Measurements from ENCODE around the gene MAGEB4.
"Not testable (repeated sequence)": the region's sequence is repeated elsewhere in the genome, so short reads cannot be mapped to it uniquely, and the experiment has no call there.

MAGEB4 gene, protein sequence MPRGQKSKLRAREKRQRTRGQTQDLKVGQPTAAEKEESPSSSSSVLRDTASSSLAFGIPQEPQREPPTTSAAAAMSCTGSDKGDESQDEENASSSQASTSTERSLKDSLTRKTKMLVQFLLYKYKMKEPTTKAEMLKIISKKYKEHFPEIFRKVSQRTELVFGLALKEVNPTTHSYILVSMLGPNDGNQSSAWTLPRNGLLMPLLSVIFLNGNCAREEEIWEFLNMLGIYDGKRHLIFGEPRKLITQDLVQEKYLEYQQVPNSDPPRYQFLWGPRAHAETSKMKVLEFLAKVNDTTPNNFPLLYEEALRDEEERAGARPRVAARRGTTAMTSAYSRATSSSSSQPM

DNA sequence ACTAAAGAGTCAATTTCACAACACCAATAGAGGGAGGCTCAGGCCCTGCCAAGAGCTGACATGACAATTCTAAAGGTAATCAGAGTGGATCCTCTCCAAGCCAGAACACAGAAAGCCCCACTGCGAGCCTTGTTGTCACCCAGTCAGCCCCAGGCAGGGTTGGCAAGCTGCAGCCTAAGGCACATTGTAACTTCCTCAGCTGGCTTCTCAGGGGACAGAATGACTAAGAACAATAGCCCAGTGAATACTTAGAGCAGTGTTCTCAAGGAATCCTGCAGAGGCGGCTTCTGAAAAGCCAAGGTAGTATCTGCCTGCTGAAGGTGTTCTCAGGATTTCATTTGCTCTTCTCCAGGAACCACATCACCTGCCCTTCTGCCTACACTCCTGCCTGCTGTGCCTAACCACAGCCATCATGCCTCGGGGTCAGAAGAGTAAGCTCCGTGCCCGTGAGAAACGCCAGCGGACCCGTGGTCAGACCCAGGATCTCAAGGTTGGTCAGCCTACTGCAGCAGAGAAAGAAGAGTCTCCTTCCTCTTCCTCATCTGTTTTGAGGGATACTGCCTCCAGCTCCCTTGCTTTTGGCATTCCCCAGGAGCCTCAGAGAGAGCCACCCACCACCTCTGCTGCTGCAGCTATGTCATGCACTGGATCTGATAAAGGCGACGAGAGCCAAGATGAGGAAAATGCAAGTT lies at the start of gene MAGEB4:
Gene MAGEB4, plus strand, starts transcription at position 277 of the 692 bp plus-strand sequence. Its CDS starts 136 bp downstream, at position 413.
- no peak for DNase-seq

DNA sequence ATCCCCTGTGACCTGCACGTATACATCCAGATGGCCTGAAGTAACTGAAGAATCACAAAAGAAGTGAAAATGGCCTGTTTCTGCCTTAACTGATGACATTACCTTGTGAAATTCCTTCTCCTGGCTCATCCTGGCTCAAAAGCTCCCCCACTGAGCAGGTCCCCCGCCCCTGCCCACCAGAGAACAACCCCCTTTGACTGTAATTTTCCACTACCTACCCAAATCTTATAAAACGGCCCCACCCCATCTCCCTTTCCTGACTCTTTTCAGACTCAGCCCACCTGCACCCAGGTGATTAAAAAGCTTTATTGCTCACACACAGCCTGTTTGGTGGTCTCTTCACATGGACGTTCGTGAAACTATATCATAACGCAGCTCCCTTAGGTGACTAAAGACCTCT lies 47.9 kb upstream of the MAGEB4 start:
- DNase-seq: not testable (repeated sequence)

DNA sequence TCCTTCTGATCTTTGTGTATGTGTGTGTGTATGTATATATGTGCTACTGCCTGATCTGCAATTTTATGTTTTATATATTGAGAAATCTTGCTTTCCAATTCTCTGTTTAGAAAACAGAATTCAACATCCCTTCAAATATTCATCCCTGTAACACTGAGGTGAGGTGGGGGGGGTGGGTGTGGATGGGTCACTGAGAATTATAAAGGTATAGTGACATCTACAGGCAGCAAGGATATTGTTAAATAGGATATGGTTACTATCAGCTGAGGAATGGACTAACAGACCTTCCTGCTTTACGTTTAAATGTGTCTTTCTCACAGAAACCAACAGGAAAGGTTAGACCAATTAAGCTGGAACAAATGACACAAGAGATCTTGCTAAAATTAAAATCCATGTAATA lies 45.5 kb upstream of the MAGEB4 start:
- DNase-seq: no peak

DNA sequence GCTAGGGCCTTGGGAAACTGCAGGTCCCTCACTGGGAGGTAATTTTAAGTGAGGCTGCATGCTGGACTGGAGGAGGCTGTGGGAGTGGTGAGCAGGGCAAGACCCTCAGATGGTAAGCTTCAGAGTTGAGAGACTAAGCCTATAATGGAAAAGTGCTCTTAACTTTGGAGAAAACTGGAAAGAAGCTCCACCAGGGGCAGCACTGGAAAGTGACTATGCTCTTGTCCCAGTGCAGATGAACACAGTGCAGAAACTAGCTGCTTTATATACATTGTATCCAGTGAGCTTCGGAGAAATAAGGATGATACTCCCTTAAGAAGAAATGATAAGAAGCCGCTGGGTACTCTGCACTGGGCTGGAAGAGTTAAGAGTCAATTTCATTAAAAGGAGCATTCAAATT lies 29.6 kb upstream of the MAGEB4 start:
- no peak for DNase-seq

DNA sequence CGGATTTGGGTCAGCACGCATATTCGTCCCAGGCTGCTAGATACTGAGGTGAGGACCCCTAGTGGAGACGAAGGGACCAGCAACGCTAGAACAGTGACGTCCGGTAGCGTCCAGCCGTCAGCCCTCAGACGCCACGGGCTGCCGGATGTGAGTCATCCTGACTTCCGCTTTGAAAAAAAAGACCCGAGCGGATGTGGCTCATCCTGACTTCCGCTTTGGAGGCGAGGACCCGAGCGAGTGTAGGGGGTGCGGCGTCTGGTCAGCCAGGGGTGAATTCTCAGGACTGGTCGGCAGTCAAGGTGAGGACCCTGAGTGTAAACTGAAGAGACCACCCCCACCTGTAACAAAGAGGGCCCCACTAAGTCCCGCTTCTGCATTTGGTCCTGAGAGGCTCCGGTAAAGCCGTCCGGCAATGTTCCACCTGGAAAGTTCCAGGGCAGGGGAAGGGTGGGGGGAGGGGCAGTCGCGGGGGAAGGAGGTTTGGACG lies 26.4 kb upstream of the MAGEB4 start, which contains the start of gene MAGEB2:
Gene MAGEB2, plus strand, starts transcription at position 207 of the 487 bp plus-strand sequence. CDS start 3,018 bp downstream, outside the sequence.
- DNase-seq: no peak

DNA sequence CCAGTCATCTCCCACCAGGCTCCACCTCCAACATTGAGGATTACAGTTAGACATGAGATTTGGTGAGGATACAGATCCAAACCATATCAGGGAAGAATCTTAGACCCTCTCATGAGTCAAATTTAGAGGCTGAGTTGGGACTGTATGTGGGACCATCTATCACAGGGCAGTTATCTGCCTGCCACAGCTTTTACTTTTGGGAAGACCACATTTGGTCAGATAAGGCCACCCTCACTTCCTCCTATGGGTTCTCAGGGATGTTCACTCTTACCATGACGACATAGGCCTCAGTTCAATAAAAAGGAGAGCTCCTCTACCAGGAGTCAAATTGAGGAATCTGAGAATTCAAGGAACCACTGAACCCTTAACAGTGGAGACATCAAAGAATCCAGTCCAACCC lies 24.3 kb upstream of the MAGEB4 start:
- DNase-seq: no peak

DNA sequence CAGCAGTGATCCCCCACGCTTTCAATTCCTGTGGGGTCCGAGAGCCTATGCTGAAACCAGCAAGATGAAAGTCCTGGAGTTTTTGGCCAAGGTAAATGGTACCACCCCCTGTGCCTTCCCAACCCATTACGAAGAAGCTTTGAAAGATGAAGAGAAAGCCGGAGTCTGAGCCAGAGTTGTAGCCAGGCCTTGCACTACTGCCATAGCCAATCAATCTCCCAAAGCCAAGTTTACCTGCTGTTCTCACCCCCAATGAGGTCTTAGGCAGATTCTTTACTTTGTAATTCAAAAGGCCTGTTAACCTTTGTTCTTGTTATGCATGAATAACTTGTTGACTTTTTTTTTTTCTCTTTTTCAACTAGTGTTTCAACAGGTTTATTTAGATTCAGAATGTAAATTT lies 22.4 kb upstream of the MAGEB4 start:
- DNase-seq: no peak

DNA sequence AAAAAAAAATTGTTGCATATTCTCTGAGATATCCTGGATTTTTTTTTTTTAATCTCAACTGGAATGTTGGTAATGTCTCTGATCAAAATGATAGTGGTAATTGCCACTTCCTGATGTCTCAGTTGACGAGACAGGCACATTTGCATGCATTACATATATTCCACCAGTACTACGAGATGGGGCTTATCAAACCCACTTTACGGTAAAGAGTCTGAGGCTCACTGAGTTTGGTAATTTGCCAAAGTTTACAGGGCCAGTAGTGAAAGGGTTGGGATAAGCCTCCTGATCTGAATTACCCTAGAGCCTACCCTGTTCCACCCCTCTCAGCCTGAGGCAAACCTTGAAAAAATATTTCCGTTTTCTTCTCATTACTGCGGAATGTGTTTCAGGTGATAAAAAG lies 21.1 kb upstream of the MAGEB4 start:
- DNase-seq: no peak

DNA sequence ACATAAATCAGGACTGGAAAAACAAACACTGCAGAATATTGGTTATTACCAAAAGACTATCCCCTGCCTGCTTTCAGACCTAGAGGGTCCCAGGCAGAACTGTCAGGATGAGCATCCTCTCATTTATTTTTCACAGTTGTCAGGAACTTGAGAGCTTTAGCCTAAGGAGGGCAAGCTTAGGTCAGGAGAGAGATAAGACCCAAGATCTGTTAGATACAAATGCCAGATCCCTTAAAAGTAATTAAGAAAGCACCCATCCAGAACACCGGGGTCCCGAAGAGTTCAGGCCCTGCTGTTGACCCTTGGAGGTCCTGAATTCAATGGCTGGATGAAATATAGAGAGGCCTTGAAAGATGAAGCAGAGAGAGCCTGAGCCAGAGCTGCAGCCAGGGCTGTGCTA lies 17.3 kb upstream of the MAGEB4 start:
- no peak for DNase-seq

DNA sequence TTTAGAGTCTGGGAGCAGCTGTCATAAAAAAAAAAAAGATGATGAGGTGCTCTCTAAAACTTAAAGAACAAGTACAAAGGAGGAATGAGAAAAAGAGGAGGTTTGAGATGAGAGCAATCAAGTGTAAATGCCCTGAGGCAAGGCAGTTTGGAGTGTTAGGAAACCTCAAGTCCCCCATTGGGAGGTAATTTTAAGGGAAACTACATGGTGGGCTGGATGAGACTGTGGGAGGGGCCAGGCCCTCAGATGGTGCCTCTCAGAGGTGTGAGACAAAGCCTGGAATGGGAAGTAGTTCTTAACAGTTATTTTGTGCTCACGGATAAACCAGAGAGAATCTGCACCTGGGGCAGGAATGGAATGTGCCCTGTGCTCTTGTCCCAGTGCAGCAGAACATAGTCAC lies 13.3 kb upstream of the MAGEB4 start:
- DNase-seq: no peak

DNA sequence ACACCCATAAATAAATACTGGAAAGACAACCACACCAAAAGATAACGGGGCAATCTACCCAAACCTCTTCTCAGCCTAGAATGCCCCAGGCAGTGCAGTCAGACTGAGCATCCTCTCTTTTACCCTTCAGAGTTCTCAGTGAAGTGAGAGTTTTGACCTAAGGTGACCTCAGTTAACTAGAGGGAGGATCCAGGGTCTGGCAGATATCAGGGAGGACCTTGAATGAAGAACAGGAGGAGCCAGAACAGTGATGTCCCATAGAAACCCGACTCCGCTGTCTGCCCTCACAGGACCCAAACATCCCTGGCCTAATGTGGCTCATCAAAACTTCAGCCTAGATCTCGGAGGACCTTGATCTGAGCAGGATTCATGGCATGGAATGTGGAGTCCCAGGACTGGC lies 11.4 kb upstream of the MAGEB4 start, which contains the start of gene MAGEB3:
Gene MAGEB3, plus strand, starts transcription at position 263 of the 400 bp plus-strand sequence. CDS start 5,268 bp downstream, outside the sequence.
- no peak for DNase-seq

DNA sequence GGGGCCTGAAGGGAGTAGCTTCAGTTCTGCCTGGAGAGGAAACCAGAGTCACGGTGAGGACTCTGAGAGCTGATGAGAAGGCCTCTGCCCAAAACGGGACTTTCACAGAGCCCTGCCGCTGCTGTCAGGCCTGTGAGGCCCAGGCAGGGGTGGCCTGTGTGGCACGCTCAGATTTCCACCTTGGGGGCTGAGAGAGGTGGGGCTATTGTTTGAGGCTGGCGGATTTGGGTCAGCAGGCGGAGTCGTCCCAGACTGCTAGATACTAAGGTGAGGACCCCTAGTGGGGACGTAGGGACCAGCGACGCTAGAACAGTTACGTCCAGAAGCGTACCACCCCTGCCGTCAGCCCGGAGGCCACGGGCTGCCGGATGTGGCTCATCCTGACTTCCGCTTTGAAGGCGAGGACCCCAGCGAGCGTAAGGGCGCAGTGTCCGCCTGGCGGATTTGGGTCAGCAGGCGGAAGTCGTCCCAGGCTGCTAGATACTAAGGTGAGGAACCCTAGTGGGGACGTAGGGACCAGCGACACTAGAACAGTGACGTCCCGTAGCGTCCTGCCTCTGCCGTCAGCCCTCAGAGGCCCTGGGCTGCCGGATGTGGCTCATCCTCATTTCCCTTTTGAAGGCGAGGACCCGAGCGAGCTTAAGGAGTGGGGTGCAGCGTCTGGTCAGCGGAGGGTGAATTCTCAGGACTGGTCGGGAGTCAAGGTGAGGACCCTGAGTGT lies 5.1 kb downstream of the MAGEB4 start, which contains the start of gene MAGEB1:
Gene MAGEB1, plus strand, starts transcription at position 378 of the 721 bp plus-strand sequence. CDS start 3,348 bp downstream, outside the sequence.
- DNase-seq: no peak

DNA sequence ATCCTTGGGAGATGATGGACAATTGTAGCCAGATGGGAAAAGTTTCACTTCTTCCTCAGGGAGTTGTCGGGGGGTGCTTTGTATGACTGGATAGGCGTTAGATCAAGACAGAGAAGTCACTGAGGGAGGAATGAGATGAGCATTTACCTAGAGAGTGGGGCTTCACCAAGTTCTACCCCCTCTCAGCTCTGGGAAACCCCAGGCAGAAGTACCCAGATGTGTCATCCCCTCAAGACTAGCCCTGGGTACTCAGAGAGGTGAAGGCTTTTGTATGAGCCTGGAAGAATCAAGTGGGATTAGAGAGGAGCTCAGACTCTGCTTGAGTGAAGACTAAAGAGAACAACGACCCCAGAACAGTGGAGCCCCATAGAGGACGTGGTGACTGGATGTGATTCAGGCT lies 7.1 kb downstream of the MAGEB4 start:
- DNase-seq: no peak

DNA sequence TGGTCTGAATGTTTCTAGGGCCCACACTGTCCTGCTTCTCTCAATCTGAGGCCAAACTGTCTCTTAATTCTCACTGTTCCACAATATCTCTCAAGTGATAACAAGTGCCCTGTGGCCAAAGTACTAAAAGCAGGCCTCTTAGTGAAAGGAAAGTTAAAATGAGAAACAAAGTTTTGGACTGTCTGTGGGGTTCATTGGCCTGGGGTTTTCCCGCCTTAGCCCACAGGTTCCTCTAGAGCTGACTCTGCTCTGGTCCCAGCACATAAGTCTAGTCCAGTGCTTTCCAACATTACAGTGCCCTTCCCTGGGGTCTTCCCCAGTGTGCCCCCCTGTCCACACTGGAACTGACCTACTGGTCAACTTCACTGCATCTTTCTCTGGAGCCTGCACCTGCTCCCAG lies 11.5 kb downstream of the MAGEB4 start:
- DNase-seq: no peak

DNA sequence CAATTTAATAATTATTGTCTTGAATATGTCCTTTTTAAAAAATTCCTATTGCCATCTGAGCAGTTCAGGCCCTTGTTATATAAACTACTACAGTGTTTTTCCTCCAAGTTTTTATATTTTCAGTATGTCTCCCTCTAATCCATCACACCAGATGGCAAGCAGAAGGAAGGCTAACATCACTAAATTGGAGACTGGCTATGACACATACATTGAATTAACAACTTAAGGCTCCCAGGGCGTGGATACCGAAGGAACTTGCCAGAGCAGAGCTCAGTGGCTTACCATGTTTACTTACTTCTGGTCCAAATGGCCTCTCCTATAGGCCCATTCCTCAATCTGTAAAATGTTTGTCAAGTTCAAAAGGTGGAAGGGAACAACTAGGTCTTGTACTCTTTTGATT lies 18.1 kb downstream of the MAGEB4 start:
- no peak for DNase-seq

DNA sequence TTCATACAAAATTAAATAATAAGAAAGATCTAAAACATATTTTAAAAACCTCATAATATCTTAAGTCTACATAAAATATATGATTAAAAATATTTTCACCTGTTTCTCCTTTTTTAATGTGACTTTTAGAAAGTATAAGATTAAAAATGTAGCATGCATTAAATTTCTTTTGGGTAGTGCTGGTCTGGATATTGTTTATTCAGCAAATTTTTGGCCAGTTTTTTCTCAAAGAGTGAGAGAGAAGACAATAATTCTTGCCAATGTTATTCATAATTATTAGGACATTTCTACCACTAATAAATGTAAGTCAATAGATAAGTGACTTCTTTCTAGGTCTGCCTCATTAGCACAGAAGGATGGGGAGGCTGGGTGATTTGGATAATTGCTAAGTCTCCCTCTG lies 19.2 kb downstream of the MAGEB4 start:
- DNase-seq: no peak

DNA sequence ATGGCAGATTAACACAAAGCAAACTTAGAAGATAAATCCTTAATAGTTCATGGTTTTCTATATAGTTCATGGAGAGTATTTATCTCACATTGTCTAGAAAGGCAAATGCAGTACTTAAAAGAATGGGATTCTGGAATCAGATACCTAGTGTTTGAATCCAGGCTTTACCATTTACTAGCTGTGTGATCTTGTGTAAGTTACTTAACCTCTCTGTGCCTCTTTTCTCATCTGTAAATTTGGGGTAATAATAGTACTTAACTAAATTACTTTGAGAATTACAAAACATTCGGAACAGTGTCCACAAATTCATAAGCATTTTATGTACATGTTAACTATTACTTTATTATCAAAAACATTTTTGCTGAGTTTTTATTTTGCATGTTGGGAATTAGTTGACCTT lies 21.0 kb downstream of the MAGEB4 start:
- no peak for DNase-seq

DNA sequence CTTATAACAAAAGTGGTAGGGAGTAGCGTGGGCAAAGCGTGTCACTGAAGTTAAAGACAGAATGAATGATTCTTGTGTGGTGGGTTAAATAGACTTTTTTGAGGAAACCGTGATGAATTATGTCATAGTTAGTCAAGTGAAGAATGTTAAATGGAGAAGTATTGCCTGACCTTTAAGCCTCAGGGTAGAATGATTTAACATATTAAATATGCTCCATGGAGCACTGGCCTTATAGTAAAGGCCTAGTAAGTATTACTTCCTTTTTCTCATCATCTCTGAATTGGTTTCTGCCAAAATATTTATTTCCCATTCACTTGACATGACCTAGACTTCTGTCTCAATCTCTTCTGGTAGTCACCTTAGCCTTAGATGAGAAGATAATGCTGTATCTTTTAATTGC lies 28.8 kb downstream of the MAGEB4 start:
- no peak for DNase-seq

DNA sequence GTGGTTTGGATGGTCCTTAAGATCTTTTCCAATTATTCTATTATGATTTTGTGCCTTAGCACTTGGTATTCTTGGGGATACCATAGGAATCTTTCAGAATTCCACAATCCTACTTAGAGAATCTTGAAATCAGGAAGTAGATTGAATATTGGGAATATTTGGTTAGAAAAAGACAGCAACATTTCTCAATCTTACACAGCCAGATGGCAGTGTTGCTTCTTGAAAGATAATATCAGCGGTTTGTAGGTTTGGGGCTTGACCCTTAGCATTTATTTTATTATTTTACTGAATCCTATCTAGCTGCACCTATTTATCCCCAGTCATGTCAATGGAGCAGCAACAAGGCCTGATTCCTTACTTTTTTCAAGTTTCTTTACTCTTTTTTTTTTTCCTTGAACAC lies 33.7 kb downstream of the MAGEB4 start:
- DNase-seq: no peak

DNA sequence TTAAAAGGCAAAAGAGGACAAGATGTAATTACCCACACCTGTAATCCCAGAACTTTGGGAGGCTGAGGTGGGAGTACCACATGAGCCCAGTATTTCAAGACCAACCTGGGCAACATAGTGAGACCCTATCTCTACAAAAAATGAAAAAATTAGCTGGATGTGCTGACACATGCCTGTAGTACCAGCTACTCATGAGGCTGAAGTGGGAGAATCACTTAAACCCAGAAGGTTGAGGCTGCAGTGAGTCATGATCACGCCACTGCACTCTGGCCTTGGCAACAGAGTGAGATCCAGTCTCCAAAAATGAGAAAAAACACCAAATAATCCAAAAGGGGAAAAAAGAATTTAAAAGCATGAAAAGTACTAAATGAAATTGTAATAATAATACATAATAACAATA lies 36.6 kb downstream of the MAGEB4 start:
- no peak for DNase-seq

DNA sequence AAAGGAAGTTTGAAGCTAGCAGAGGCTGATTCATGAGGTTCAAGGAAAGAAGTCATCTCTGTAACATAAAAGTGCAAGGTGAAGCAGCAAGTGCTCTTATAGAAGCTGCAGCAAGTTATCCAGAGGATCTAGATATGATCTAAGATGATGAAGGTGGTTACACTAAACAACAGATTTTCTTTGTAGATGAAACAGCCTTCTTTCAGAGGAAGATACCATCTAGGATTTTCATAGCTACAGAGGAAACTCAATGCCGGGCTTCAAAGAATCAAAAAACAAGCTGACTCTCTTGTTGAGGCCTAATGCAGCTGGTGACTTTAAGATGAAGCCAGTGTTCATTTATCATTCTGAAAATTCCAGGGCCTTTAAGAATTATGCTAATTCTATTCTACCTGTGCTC lies 38.6 kb downstream of the MAGEB4 start:
- DNase-seq: no peak

DNA sequence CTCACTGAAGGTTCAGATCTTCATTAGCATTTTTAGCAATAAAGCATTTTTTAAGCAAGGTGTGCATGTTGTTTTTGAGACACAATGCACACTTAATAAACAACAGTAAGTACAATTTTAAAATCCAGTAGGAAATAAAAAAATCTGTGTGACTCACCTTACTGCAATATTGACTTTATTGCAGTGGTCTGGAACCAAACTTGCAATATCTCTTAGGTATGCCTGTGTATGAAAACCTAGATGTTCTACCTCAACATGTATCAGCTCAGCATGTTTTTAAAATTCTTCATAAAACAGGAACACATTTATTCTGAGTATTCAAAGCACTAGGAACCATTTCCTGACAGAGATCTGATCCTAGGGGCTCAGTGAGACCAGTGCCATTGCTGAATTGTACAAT lies 40.7 kb downstream of the MAGEB4 start:
- no peak for DNase-seq

DNA sequence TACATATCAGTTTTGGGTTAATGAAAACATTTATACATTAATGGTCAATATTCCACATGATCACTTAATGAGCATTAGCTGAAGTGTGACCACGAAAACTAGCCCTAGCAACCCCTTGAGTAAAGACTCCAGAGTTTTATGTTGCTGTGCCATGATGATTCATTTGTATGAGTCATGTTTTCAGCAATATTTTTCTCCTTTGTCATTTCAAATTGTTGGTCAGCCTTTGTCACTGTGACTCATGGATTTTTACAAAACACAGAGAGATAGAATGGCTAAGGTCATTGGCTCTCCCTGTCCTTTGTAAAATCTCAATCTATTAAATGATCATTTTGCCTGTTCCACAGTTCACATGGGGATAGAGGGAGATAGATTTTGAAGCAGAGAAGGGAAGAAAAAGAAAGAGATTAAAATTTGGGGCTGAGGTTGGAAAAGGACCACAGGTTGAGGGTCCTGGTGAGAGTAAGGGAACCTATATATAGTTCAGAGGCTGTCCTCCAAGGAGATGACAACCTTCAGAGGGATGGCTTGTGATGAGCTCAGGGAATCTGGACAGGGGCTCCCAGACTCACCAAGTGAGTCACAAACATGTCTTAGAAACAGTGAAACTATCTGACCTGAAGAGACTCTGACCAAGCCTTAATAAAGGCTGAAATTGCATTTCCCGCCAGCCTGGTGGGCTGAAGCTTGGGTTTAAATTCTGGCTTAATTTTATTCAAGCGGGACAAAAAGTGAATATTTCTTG lies 41.8 kb downstream of the MAGEB4 start:
- DNase-seq: no peak

Measured in NCI-H187 treated with DMSO at 0.1 percent for 48 hours (cell line).